ENCODE data around the gene ZNF446.

GRCh38 chr19:58519087-58519354, 42.9 kb downstream of the ZNF446 start:
- TF ChIP-seq CTCF (IDR thresholded peaks at IDR 0.05) (peak in 1 of 5 experiments; percentile 42), POLR2A (IDR thresholded peaks at IDR 0.05) (no peak)

All from tibial nerve (tissue), 3 donors.